NCI-H748 (cell line): Measurements from ENCODE around the gene C17orf114.
"Not testable (repeated sequence)": the region's sequence is repeated elsewhere in the genome, so short reads cannot be mapped to it uniquely, and the experiment has no call there.

Source experiments
- DNase-seq: peaks from one replicate; lab custom pipeline; 2025; ENCODE audit not compliant: unreplicated experiment; lab: John Stamatoyannopoulos, UW

Gene C17orf114

GRCh38 chr17:4802228-4802627 lies at the start of gene C17orf114:
C17orf114 (minus strand) TSS chr17:4802328.
- no peak for DNase-seq

DNA sequence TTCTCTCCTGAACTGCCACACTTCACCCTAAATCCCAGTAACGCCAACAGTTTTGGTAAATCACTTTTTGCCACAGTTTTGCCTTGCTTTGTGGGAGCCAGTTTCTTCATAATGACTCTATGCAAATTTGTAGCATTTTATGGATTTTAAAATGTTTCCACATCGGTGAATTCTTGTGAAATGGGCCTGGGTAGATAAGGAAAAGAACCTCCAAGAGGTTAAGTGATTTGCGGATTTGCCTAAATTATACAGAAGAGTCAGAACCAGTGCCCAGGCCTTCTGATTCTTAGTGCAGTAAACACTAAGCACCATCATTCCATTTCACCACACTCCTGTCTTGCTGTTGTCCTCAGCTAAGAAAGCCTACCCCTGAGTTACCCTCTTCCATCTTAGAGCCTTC lies 49.0 kb upstream of the C17orf114 start:
- DNase-seq, result no peak

GRCh38 chr17:4850246-4850645 lies 48.1 kb upstream of the C17orf114 start:
- DNase-seq, result no peak

GRCh38 chr17:4849011-4849536 lies 46.9 kb upstream of the C17orf114 start:
- no peak for DNase-seq

- no peak for DNase-seq
Observed at GRCh38 chr17:4846635-4847390, 44.7 kb upstream of the C17orf114 start.

DNA sequence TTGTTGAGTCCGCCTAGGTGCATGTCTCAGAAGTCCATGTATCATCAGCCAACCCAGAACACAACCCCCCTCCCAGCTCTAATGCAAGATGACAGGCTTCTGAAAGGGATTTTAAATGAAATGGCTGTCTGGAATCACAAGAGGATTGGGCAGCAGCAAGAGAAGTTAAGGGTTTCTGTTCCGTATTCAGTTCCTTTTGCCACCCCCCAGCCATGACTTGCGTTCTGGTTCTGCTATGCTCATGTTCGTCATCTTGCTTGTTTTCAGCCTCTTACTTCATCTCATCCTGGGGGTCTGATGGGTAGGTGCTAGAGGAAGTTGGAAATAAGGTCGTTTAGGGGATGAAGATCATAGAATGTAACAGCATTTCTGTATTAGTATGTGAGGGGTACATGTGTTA lies 43.0 kb upstream of the C17orf114 start:
- DNase-seq, result no peak

GRCh38 chr17:4843321-4844000 lies 41.3 kb upstream of the C17orf114 start:
- no peak for DNase-seq

GRCh38 chr17:4842376-4842775 lies 40.2 kb upstream of the C17orf114 start:
- no peak for DNase-seq

GRCh38 chr17:4840893-4841242 lies 38.7 kb upstream of the C17orf114 start:
- DNase-seq, result no peak

DNA sequence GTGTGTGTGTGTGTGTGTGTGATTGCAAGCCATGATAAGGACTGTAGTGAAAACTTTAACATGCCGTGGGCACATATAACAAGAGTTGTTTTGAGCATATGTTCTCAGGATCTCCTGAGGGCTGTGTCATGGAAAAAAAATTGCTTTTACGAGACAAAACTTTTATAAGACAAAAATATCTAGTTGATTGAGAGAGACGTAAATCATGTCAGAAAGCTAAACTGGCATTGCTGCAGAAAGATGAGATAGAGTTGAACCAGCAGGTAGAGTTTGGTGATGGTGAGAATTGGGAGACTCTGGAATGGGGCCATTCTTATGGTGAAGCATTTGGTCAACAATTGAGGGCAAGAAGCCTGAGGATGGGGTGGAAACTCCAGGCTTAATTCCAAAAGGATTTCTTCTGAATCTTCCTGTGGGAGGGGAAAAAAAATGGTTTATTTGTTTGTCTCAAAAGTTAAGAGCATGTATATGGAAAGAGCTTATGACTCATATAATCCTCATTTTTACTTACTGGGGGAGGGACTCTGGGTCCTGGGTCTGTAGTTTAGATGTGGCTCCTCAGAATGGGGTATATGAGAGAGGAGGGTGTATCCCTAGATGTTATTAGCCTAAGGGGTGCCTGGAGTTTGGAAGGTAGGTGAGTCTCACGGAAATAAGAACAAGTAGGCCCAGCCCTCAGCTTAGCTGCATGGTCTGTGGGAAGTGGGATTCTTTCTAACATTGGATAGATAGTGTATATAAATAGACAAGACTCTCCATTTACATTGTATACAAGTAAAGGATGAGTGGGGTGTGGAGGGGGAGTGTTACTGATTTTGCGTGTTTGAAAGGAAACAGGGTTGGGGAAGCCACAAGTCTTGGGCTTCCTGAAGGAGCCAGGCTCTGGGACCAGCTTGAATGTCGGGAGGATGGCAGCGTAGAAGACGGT lies 38.1 kb upstream of the C17orf114 start:
- DNase-seq, result no peak

DNA sequence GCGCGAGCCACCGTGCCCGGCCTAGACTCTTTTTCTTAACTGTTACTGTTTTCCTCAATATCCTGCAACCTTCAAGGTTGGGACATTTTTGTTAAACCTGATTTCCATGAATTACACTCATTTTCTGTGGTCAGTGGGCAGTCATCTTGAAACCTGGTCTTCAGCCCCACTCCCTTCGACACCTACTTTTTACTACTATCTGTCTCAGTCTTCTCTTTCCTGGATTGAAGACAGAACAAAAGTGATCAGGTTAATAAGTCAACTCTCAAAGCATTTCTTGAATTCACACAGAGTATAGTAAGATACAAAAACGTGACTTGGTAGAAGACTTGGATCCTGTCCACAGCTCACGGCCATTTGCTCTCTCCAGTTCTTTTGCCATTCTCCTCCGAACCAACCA lies 37.1 kb upstream of the C17orf114 start:
- no peak for DNase-seq

GRCh38 chr17:4838309-4838785 lies 36.2 kb upstream of the C17orf114 start:
- DNase-seq, result no peak

DNA sequence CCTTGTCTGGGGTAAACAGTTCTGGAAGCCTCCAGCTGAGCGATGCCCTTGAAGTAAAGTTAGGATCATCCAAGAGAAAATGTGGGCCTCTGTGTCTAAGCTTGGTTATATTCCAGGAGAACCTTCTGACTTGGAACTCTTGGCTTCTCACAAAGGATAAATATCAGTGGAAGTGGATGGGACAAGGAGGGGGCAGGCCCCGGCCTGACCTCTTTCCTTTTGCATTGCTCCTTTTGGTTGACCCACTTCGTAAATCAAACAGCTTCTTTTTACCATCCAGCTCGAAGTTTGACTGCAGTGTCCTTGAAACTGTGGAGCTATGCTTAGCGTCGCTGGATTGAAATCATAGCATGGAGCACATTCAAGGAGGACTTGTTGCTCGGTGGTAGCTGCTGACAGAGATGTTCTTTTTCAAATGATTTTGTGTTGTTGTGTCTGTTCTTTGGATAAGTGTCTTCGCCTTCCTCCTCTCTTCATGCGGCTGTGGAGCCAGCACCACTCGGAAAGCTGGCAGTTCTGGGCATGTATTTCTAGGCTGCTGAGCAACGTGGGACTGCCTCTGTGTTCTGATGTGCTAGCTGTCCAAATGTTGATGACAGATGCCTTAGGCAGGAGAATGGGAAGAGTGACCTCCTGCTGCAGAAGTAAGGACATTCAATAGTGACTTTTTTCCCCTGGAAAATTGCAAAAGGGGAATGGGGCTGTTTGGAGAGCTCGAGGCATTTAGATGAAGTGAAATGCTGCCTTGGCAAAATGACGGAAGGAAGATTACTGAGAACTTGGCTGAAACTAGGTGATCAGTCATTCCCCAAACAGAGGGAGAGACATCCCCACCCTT lies 35.6 kb upstream of the C17orf114 start:
- no peak for DNase-seq

DNA sequence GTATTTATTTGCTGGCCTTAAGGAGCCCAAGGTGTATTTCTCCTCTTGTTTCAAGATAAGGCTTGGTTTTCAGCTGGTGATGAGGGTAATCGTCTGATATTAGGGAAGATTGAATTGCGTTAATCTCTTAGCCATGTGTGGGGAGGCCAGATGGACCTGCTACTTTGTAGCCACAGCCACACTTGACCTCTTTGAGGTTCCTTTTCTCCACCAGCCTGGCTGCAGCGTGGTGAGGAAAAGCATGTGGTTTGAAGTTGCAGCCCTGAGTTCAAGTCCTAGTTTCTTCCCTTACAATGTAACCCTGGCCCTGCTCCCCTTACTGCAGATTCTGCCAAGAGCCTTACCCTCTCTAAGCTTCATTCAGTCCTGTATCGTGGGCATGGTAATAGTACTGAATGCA lies 34.1 kb upstream of the C17orf114 start:
- no peak for DNase-seq

- DNase-seq, result no peak
Observed at GRCh38 chr17:4834681-4835020, 32.5 kb upstream of the C17orf114 start.

- DNase-seq, result peak; percentile 70
Observed at GRCh38 chr17:4833941-4834680, 32.0 kb upstream of the C17orf114 start.

- DNase-seq, result peak; percentile 97
Observed at GRCh38 chr17:4833178-4833940, 31.2 kb upstream of the C17orf114 start, which contains the start of gene MINK1. MINK1 (plus strand) TSS chr17:4833340; CDS start chr17:4833584, 244 bp downstream.

GRCh38 chr17:4832829-4833177 lies 30.7 kb upstream of the C17orf114 start:
- not testable (repeated sequence) for DNase-seq

DNA sequence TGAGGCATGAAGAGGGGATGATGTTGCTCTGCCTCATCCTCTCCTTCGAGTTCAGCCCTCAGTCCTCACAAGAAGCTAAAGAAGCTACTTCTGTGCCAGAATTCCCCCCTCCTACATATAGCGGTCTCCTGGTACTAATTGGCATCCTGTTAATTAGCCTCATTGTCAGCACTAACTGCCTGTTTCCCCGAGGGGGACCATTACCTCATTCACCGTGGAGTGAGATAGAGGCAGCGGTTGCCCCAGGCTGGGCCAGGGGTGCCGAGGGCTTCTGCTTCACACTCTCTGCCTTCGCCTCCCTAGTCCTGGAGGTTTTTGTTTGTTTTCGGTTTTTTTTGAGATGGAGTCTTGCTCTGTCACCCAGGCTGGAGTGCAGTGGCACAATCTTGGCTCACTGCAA lies 25.3 kb upstream of the C17orf114 start:
- no peak for DNase-seq
